Parathyroid adenoma (tissue), 2 donors: ENCODE measurements around the gene FCER1G.
A peak's percentile ranks its signal among the peaks of the same experiment; 100 is the strongest.

Experiments used
- H2AFZ ChIP-seq: fragments of 300-600 bp; sonication (generic); one replicate; pipeline ENCODE4 v1.7.0; 2017; ENCODE audit warnings: antibody characterized with exemption, mild to moderate bottlenecking
- H3K27ac ChIP-seq: fragments of 300-600 bp; sonication (generic); one replicate; pipeline ENCODE4 v1.7.0; 2017
- H3K27me3 ChIP-seq: fragments of 300-600 bp; sonication (generic); one replicate; pipeline ENCODE4 v1.7.0; 2017; ENCODE audit warnings: low read length; ENCODE audit not compliant: control insufficient read depth, insufficient read depth
- H3K36me3 ChIP-seq: fragments of 300-600 bp; sonication (generic); one replicate; pipeline ENCODE4 v1.7.0; 2017; ENCODE audit warnings: low read length; ENCODE audit not compliant: control insufficient read depth, insufficient read depth
- H3K4me1 ChIP-seq: fragments of 300-600 bp; sonication (generic); one replicate; pipeline ENCODE4 v1.7.0; 2017; ENCODE audit warnings: control low read depth
- H3K4me2 ChIP-seq: fragments of 300-600 bp; sonication (generic); one replicate; pipeline ENCODE4 v1.7.0; 2017; ENCODE audit warnings: low read length
- H3K4me3 ChIP-seq: fragments of 300-600 bp; sonication (generic); one replicate; pipeline ENCODE4 v1.7.0; 2017; ENCODE audit warnings: low read depth, low read length
- H3K79me2 ChIP-seq: fragments of 300-600 bp; sonication (generic); one replicate; pipeline ENCODE4 v1.7.0; 2017; ENCODE audit warnings: control low read depth
- H3K9ac ChIP-seq: fragments of 300-600 bp; sonication (generic); one replicate; pipeline ENCODE4 v1.7.0; 2017; ENCODE audit warnings: mild to moderate bottlenecking
- H3K9me3 ChIP-seq: fragments of 300-600 bp; sonication (generic); one replicate; pipeline ENCODE4 v1.7.0; 2017; ENCODE audit warnings: low read length; ENCODE audit not compliant: control insufficient read depth
- TF ChIP-seq, protein P1 (sequence below): fragments of 300-600 bp; sonication (generic); IDR thresholded peaks from one replicate; pipeline ENCODE4 v1.7.0; 2017; ENCODE audit warnings: antibody characterized with exemption, mild to moderate bottlenecking
- donor health status: primary hyperparathyroidism.

FCER1G gene

DNA sequence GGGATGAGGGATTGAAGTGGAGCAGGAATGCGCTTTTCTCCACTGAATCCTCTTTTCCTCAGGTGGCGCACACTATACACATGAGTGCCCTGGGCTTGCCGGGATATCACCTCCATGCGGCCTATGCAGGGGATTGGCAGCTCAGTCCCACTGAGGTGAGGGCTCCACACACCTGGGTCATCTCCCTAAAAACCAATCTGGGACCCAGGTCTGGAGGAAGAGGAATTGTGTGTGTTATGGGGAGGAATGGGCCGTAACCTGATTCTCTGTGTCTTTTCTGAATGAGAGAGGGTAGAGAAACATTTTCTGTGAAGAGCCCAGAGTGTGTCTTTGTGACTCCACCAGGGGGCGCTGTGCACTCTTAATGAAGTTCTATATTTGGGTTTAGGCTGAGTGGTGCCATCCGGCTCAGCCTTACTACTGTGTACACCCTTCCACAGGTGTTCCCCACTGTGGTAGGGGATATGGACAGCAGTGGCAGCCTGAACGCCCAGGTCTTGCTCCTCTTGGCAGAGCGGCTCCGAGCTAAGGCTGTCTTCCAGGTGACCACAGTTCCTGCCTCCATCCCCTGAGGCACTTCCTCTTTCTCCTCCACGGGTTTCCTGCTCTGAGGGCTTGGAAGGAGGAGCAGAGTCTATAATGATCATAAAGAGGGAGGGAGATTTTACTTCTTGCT lies 12.2 kb downstream of the FCER1G start:
- Histone ChIP-seq H2AFZ (peak overlapping the region; percentile 28), H3K36me3 (no peaks in the 10 kb centered on the region), H3K79me2 (no peaks in the 10 kb centered on the region), H3K4me1 (peaks cover 5% of the 10 kb centered on the region), H3K4me3 (peak overlapping the region; percentile 79), H3K9me3 (no peaks in the 10 kb centered on the region), H3K4me2 (peak overlapping the region; percentile 81), H3K27ac (no peak overlapping the region), H3K9ac (no peak overlapping the region), H3K27me3 (no peaks in the 10 kb centered on the region)
- TF ChIP-seq, protein P1, sequence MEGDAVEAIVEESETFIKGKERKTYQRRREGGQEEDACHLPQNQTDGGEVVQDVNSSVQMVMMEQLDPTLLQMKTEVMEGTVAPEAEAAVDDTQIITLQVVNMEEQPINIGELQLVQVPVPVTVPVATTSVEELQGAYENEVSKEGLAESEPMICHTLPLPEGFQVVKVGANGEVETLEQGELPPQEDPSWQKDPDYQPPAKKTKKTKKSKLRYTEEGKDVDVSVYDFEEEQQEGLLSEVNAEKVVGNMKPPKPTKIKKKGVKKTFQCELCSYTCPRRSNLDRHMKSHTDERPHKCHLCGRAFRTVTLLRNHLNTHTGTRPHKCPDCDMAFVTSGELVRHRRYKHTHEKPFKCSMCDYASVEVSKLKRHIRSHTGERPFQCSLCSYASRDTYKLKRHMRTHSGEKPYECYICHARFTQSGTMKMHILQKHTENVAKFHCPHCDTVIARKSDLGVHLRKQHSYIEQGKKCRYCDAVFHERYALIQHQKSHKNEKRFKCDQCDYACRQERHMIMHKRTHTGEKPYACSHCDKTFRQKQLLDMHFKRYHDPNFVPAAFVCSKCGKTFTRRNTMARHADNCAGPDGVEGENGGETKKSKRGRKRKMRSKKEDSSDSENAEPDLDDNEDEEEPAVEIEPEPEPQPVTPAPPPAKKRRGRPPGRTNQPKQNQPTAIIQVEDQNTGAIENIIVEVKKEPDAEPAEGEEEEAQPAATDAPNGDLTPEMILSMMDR = peak; percentile 77

DNA sequence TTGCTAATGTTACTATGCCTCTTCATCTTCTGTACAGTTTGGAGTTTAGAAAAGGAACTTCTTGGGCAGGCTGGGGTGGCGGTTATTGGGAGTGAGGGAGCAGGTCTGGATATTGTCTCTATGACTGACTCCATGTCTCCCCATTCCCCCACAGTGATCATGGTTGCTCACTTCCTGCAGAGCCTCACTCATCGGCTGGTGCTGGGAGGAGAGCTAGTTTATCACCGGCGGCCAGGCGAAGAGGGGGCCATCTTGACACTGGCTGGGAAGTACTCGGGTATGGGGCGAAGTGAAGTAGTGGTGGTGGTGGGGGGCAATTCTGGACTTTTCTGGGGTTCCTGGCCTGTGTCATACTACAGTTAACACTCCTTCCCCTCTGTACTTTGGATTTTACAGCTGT lies 12.9 kb downstream of the FCER1G start:
- H3K9me3 ChIP-seq = no peaks in the 10 kb centered on the region
- no peaks in the 10 kb centered on the region for H3K79me2 ChIP-seq
- no peak overlapping the region for H3K9ac ChIP-seq
- no peaks in the 10 kb centered on the region for H3K27me3 ChIP-seq
- H3K36me3 ChIP-seq = no peaks in the 10 kb centered on the region
- peaks cover 5% of the 10 kb centered on the region for H3K4me1 ChIP-seq
- H3K4me3 ChIP-seq = no peak overlapping the region
- TF ChIP-seq, protein P1 = no peak
- H2AFZ ChIP-seq = no peak overlapping the region
- H3K27ac ChIP-seq = no peak overlapping the region
- no peak overlapping the region for H3K4me2 ChIP-seq

DNA sequence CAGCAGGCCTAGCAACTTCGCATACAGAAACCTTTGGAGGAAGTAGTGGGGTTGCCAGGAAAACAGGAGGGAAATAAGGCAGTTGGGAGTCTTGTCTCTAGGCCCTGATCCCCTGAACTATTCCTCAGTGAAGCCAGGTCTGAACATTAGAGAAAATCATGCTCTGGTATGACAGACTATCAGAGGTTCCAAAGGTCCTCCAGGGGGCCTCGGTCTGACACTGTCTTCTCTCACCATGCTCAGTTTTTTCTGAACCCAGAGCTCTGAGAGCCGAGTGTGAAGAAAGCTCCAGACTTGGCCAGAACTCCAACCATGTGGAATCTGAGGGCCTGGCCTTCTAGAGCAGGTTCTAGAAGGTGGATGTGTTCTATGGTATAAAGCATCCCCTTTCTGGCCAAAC lies 14.8 kb downstream of the FCER1G start:
- H3K27me3 ChIP-seq = no peaks in the 10 kb centered on the region
- no peaks in the 10 kb centered on the region for H3K9me3 ChIP-seq
- no peak overlapping the region for H3K27ac ChIP-seq
- TF ChIP-seq, protein P1 = no peak
- no peaks in the 10 kb centered on the region for H3K79me2 ChIP-seq
- no peaks in the 10 kb centered on the region for H3K36me3 ChIP-seq
- no peak overlapping the region for H3K4me3 ChIP-seq
- no peak overlapping the region for H3K4me2 ChIP-seq
- no peak overlapping the region for H3K9ac ChIP-seq
- no peak overlapping the region for H2AFZ ChIP-seq
- peaks cover 5% of the 10 kb centered on the region for H3K4me1 ChIP-seq

DNA sequence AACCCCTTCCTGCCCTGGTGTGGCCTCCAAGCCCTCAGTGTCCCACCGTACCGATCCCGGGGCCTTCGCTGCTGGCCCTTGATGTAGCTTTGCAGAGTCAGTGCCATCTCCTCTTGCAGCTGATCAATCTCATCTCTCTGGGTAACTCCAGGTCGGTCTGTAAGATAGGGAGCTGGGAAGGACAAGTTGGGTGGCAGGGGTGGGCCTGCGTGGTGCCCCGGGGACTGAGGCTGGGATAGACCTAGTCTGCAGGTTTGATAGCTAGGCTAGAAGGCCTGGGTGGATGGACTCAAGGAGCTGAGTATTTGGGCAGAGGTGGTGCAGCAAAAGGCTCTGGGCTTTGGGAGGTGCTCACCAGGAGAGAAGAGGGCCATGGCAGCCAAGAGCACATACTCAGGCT lies 15.7 kb downstream of the FCER1G start:
- H3K79me2 ChIP-seq = no peaks in the 10 kb centered on the region
- TF ChIP-seq, protein P1 = no peak
- no peak overlapping the region for H3K4me3 ChIP-seq
- H3K27ac ChIP-seq = no peak overlapping the region
- no peaks in the 10 kb centered on the region for H3K27me3 ChIP-seq
- H3K9me3 ChIP-seq = no peaks in the 10 kb centered on the region
- no peak overlapping the region for H3K4me2 ChIP-seq
- no peak overlapping the region for H3K9ac ChIP-seq
- no peak overlapping the region for H2AFZ ChIP-seq
- H3K36me3 ChIP-seq = no peaks in the 10 kb centered on the region
- peaks cover 5% of the 10 kb centered on the region for H3K4me1 ChIP-seq

DNA sequence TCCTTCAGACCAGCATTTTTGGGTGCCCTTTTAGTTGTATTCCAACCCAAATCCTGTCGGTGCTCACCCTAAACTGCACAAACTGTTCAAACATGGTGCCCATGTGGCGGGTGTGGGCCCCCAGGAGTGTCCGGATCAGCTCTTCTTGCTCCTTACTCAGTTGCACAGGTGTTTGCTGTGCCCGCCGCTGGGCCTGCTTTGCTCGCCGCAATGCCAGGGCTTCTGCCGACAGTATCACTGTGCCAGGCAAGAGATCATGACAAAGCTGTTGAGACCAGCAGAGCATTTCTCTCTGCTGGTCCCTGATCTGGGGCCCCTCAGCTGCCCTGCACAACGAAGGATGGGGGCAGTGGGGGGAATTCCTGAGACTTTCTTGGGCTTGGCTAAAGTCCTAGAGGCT lies 18.0 kb downstream of the FCER1G start:
- Histone ChIP-seq H2AFZ (no peak overlapping the region), H3K4me2 (no peak overlapping the region), H3K79me2 (no peaks in the 10 kb centered on the region), H3K9me3 (no peaks in the 10 kb centered on the region), H3K36me3 (no peaks in the 10 kb centered on the region), H3K4me1 (no peaks in the 10 kb centered on the region), H3K4me3 (no peak overlapping the region), H3K27ac (no peak overlapping the region), H3K9ac (no peak overlapping the region), H3K27me3 (no peaks in the 10 kb centered on the region)
- TF ChIP-seq, protein P1 = no peak
